Measurements from ENCODE around the gene TMCO2. TPM values are rescaled to one million over a fixed set of nuclear protein-coding genes. Genes with fewer than 3 reads are reported as not detected.

The TMCO2 gene
- total and polyA plus RNA-seq, 10 donors = 0.38 to 0.48 TPM; not detected in 8

GRCh38 chr1:40268211-40268610 is 20.5 kb downstream of the TMCO2 start:
- TF ChIP-seq POLR2AphosphoS5 (IDR thresholded peaks at IDR 0.05) = no peak
- TF ChIP-seq CTCF (IDR thresholded peaks at IDR 0.05 in 8 of 11, conservative IDR thresholded peaks at IDR 0.05 in 3 of 11) = no peak
- TF ChIP-seq POLR2A (IDR thresholded peaks at IDR 0.05) = no peak
- Histone ChIP-seq H3K36me3 (peaks cover 0 to 100% (median 71%) of the 10 kb centered on the region in 6 donors), H3K27ac (no peak overlapping the region), H3K27me3 (replicated peaks in 1 of 7) (no peaks in the 10 kb centered on the region), H3K4me3 (no peak overlapping the region), H3K4me1 (peaks cover 0 to 13% (median 5%) of the 10 kb centered on the region in 6 donors), H3K9me3 (no peaks in the 10 kb centered on the region)
- DNase-seq = no peak
- intact Hi-C loops (cut with DNase I; ENCODE audit: low total_unique reads) = no loop called here

GRCh38 chr1:40270152-40270834 is 22.6 kb downstream of the TMCO2 start:
- TF ChIP-seq CTCF (IDR thresholded peaks at IDR 0.05 in 8 of 11, conservative IDR thresholded peaks at IDR 0.05 in 3 of 11) (no peak), POLR2AphosphoS5 (IDR thresholded peaks at IDR 0.05) (no peak), POLR2A (IDR thresholded peaks at IDR 0.05) (no peak)
- H3K36me3 ChIP-seq = peaks cover 0 to 100% (median 69%) of the 10 kb centered on the region in 6 donors

GRCh38 chr1:40272653-40273213 is 25.0 kb downstream of the TMCO2 start:
- no peak overlapping the region for H3K4me3 ChIP-seq
- H3K36me3 ChIP-seq = peaks cover 0 to 100% (median 77%) of the 10 kb centered on the region in 6 donors
- no peak for TF ChIP-seq POLR2AphosphoS5 (IDR thresholded peaks at IDR 0.05)
- TF ChIP-seq POLR2A (IDR thresholded peaks at IDR 0.05) = no peak
- no peak for TF ChIP-seq CTCF (IDR thresholded peaks at IDR 0.05 in 8 of 11, conservative IDR thresholded peaks at IDR 0.05 in 3 of 11)
- 80 to 92% (median 91%) methylated on average over 3 of the region's 3 CpGs for WGBS, 5 donors
- H3K27me3 ChIP-seq (replicated peaks in 1 of 7) = no peaks in the 10 kb centered on the region
- no peaks in the 10 kb centered on the region for H3K9me3 ChIP-seq
- no peaks in the 10 kb centered on the region for H3K4me1 ChIP-seq
- DNase-seq = no peak
- intact Hi-C loops (cut with DNase I; ENCODE audit: low total_unique reads) = no loop called here
- H3K27ac ChIP-seq = no peak overlapping the region

More at GRCh38 chr1:40270152-40270834, 22.6 kb downstream of the TMCO2 start:
- no peaks in the 10 kb centered on the region for H3K4me1 ChIP-seq
- 34 to 67% (median 58%) methylated on average over 3 of the region's 3 CpGs for WGBS, 5 donors
- DNase-seq = no peak
- intact Hi-C loops (cut with DNase I; ENCODE audit: low total_unique reads) = no loop called here
- no peaks in the 10 kb centered on the region for H3K27me3 ChIP-seq (replicated peaks in 1 of 7)
- H3K27ac ChIP-seq = no peak overlapping the region
- H3K4me3 ChIP-seq = no peak overlapping the region
- no peaks in the 10 kb centered on the region for H3K9me3 ChIP-seq

GRCh38 chr1:40273547-40274166 is 25.9 kb downstream of the TMCO2 start:
- Histone ChIP-seq H3K27ac (no peak overlapping the region), H3K36me3 (peaks cover 0 to 95% (median 68%) of the 10 kb centered on the region in 6 donors), H3K27me3 (replicated peaks in 1 of 7) (no peaks in the 10 kb centered on the region), H3K9me3 (no peaks in the 10 kb centered on the region), H3K4me1 (no peaks in the 10 kb centered on the region), H3K4me3 (no peak overlapping the region)
- intact Hi-C loops (cut with DNase I; ENCODE audit: low total_unique reads) = no loop called here
- WGBS, 5 donors = 80 to 92% (median 91%) methylated on average over 4 of the region's 4 CpGs
- DNase-seq = no peak
- TF ChIP-seq POLR2A (IDR thresholded peaks at IDR 0.05) (no peak), CTCF (IDR thresholded peaks at IDR 0.05 in 8 of 11, conservative IDR thresholded peaks at IDR 0.05 in 3 of 11) (no peak), POLR2AphosphoS5 (IDR thresholded peaks at IDR 0.05) (no peak)
